BJ (cell line): ENCODE measurements around the gene COX7B2. TPM values are rescaled to one million over a fixed set of nuclear protein-coding genes. Genes with fewer than 3 reads are reported as not detected.

Experiments
- CTCF ChIA-PET: fragments of 350-600 bp; formaldehyde crosslinking; extraction: SDS; loops from one replicate; lab custom pipeline; 2021; ENCODE audit warnings: antibody characterized with exemption, inconsistent platforms; lab: Yijun Ruan, JAX
- POLR2A ChIA-PET: fragments of 300-600 bp; sonication (Branson Sonifier 250); formaldehyde crosslinking; extraction: SDS; loops from one replicate; lab custom pipeline; 2021; ENCODE audit warnings: antibody characterized with exemption; lab: Charles Lee
- DNase-seq: peaks from one replicate; pipeline ENCODE4 v3.0.0-alpha.2; 2011; ENCODE audit warnings: low read depth
- H3K27me3 ChIP-seq: 2 replicates; pipeline ENCODE4 v1.6.0; 2011; ENCODE audit warnings: low read length; ENCODE audit not compliant: control insufficient read depth, insufficient read depth
- H3K36me3 ChIP-seq: 2 replicates; pipeline ENCODE4 v1.5.1; 2011; ENCODE audit warnings: low read length; ENCODE audit not compliant: control insufficient read depth, insufficient read depth
- H3K4me3 ChIP-seq: 2 replicates; pipeline ENCODE4 v1.5.1; 2011; ENCODE audit warnings: low read depth, mild to moderate bottlenecking, control low read depth, low read length
- polyA plus RNA-seq: library from polyadenylated mRNA; depleted of rRNA; stranded (reverse); fragments of >200 nt; gene quantifications from 2 replicates; pipeline ENCODE4 v1.2.3, GENCODE V29; 2011; rRNA removed
- TF ChIP-seq, protein P1 (sequence below): IDR thresholded peaks from 2 replicates; pipeline ENCODE4 v1.5.1; 2011; ENCODE audit warnings: low read depth, mild to moderate bottlenecking, control low read depth, inconsistent platforms, low read length, moderate library complexity; ENCODE audit not compliant: insufficient read depth

COX7B2 gene
- polyA plus RNA-seq, 1 experiment: not detected

DNA sequence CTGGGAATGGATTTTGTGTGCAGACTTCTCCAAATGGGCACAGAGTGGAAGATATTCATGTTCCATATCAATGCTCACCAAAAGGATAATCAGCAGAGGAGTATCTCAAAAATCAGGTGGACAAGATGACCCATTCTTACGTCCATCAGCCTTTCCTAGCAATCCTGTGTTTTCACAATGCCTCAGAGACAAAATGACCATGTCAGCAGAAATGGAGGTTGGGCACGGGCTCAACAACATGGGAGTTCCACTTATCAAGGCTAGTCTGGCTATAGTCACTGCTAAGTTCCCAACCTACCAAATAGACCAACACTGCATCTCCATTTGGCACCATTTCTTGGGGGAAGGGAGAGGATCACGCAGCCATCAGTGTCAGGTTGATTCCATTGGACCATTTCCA, 179.0 kb downstream of the COX7B2 start:
- no peaks in the 10 kb centered on the region for H3K36me3 ChIP-seq
- no peaks in the 10 kb centered on the region for H3K27me3 ChIP-seq
- CTCF ChIA-PET: no interaction called here
- no peak overlapping the region for H3K4me3 ChIP-seq
- TF ChIP-seq, protein P1, sequence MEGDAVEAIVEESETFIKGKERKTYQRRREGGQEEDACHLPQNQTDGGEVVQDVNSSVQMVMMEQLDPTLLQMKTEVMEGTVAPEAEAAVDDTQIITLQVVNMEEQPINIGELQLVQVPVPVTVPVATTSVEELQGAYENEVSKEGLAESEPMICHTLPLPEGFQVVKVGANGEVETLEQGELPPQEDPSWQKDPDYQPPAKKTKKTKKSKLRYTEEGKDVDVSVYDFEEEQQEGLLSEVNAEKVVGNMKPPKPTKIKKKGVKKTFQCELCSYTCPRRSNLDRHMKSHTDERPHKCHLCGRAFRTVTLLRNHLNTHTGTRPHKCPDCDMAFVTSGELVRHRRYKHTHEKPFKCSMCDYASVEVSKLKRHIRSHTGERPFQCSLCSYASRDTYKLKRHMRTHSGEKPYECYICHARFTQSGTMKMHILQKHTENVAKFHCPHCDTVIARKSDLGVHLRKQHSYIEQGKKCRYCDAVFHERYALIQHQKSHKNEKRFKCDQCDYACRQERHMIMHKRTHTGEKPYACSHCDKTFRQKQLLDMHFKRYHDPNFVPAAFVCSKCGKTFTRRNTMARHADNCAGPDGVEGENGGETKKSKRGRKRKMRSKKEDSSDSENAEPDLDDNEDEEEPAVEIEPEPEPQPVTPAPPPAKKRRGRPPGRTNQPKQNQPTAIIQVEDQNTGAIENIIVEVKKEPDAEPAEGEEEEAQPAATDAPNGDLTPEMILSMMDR: no peak
- no peak for DNase-seq
- POLR2A ChIA-PET: no interaction called here

DNA sequence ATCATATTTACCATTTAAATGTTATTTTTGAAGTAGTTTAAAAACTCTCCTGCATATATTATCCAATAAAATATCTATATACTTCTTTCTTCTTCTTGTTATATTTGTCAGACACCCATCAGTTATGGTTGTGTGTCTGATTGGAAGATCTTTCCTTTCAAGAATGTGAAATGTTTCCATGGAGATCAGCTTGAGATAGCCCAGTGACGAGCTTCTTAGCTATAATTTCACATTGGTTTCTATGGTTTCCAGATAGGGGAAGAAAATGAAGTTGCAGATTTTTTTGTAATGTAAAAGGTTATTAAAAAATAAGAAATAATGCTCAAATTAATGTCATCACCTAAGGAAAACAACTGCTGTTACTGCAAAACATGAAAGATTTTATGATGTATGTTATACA, 189.0 kb downstream of the COX7B2 start:
- TF ChIP-seq, protein P1: no peak
- POLR2A ChIA-PET: no interaction called here
- no peaks in the 10 kb centered on the region for H3K36me3 ChIP-seq
- DNase-seq: no peak
- no peak overlapping the region for H3K4me3 ChIP-seq
- no peaks in the 10 kb centered on the region for H3K27me3 ChIP-seq
- CTCF ChIA-PET: no interaction called here

DNA sequence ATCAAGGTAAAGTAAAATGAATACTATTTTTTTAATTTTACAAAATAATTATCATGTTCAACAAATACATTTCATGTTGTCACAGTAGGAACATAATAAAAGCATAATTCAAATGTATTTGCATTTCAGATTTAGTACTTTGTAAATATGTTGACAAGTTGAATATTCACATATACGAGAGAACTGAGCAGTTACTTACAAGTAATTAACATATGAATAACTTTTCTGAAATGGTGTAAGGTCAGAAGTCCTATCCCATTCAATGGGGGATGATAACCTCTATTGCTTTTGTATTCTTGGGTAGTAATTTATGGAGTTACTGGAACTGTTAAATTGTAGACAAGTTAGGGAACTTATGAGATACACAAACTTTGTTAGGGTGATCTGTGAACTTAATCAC, 191.1 kb downstream of the COX7B2 start:
- Histone ChIP-seq H3K4me3 (no peak overlapping the region), H3K27me3 (no peaks in the 10 kb centered on the region), H3K36me3 (no peaks in the 10 kb centered on the region)
- no peak for DNase-seq
- ChIA-PET CTCF (no interaction called here), POLR2A (no interaction called here)
- TF ChIP-seq, protein P1: no peak

DNA sequence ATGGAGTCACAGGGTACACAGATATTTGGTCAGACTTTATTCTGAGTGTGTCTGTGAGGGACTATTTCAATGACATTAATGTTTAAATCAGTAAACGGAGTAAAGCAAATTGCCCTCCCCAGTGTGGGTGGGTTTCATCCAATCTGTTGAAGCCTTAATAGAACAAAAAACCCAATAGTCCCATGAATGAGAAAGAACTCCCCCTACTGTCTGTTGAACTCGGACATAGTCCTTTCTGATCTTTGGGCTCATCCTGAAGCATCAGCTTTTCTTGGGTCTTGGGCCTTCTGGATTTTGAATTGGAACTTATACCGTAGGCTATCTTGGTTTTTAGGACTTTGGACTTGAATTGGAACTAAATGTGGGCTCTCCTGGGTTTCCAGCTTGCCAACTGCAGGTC, 193.6 kb downstream of the COX7B2 start:
- Histone ChIP-seq H3K27me3 (no peaks in the 10 kb centered on the region), H3K36me3 (no peaks in the 10 kb centered on the region), H3K4me3 (no peak overlapping the region)
- ChIA-PET CTCF (no interaction called here), POLR2A (no interaction called here)
- no peak for DNase-seq
- TF ChIP-seq, protein P1: no peak

DNA sequence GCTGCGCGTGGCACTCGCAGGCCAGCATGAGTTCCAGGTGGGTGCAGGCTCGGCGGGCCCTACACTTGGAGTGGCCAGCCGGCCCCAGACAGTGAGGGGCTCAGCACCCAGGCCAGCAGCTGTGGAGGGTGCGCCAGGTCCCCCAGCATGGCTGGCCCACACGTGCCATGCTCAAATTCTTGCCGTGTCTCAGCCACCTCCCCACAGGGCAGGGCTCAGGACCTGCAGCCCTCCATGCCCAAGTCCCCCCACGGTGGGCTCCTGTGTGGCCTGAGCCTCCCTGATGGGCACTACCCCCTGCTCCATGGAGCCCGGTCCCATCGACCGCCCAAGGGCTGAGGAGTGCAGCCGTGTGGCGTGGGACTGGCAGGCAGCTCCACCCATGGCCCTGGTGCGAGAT, 210.2 kb downstream of the COX7B2 start:
- H3K36me3 ChIP-seq: no peaks in the 10 kb centered on the region
- no peak for DNase-seq
- CTCF ChIA-PET: no interaction called here
- no peaks in the 10 kb centered on the region for H3K27me3 ChIP-seq
- no peak overlapping the region for H3K4me3 ChIP-seq
- POLR2A ChIA-PET: no interaction called here
- TF ChIP-seq, protein P1: no peak

Other genes with a start within 250 kb of the COX7B2 start
- gene GABRA4, start 84.3 kb upstream of the COX7B2 start, polyA plus RNA-seq: not detected in 2 replicates
- gene GABRB1, start 122.3 kb upstream of the COX7B2 start, polyA plus RNA-seq: not detected in 2 replicates